GM12878 (cell line): ENCODE results near the gene FYB1. TPM values are rescaled to one million over a fixed set of nuclear protein-coding genes. Genes with fewer than 3 reads are reported as not detected.

Experiments used
- ATAC-seq: fragments of 200-7000 bp; cut with Tn5 transposase; 3 replicates; pipeline ENCODE4 v1.9.1; 2020; ENCODE audit warnings: mild to moderate bottlenecking, moderate library complexity
- BruUV-seq: library from RNA; stranded (reverse); fragments of 400-500 nt; replicated peaks from 2 replicates; lab custom pipeline; 2021; lab: Mats Ljungman, UMichigan
- CTCF ChIA-PET: fragments of 300-600 bp; sonication (Branson Sonifier 250); formaldehyde crosslinking; extraction: SDS; loops from one replicate; lab custom pipeline; 2021; ENCODE audit warnings: inconsistent platforms; lab: Yijun Ruan, JAX
- POLR2A ChIA-PET: fragments of 350-600 bp; formaldehyde crosslinking; extraction: SDS; loops from one replicate; lab custom pipeline; 2021; ENCODE audit warnings: inconsistent platforms; lab: Charles Lee
- RAD21 ChIA-PET: fragments of 300-600 bp; sonication (Branson Sonifier 250); formaldehyde crosslinking; loops from one replicate; lab custom pipeline; 2023; ENCODE audit warnings: antibody characterized with exemption; ENCODE audit not compliant: unreplicated experiment; lab: Charles Lee
- SMC1A ChIA-PET: fragments of 300-600 bp; sonication (Branson Sonifier 250); formaldehyde crosslinking; loops from one replicate; lab custom pipeline; 2023; ENCODE audit not compliant: unreplicated experiment, uncharacterized antibody; lab: Charles Lee
- DNase-seq: peaks from one replicate; pipeline ENCODE4 v3.0.0-alpha.2; 2011; ENCODE audit warnings: low read depth, low spot score
- FAIRE-seq: peaks from 3 replicates; lab custom pipeline; 2011; peaks lifted over from hg19 to GRCh38; lab: Jason Lieb, UNC
- H2AFZ ChIP-seq: 2 replicates; pipeline ENCODE4 v1.6.0; 2011; ENCODE audit warnings: low read depth, low read length, control low read depth; ENCODE audit not compliant: control insufficient read depth
- H3K27ac ChIP-seq: 2 replicates; pipeline ENCODE4 v1.5.1; 2011; ENCODE audit warnings: control low read depth; ENCODE audit not compliant: control insufficient read depth, insufficient read depth
- H3K27me3 ChIP-seq, 2 experiments: replicated peaks in 1 of 2; 2 replicates each; pipeline versions ENCODE4 v1.6.0 to v1.6.1; 2011; ENCODE audit warnings: low read length in 1 of 2; ENCODE audit not compliant: control insufficient read depth in 2 of 2, insufficient read depth in 2 of 2
- H3K36me3 ChIP-seq, 2 experiments: 2 replicates each; pipeline ENCODE4 v1.5.1; 2011; ENCODE audit warnings: low read length in 1 of 2; ENCODE audit not compliant: control insufficient read depth in 2 of 2, insufficient read depth in 2 of 2
- H3K4me1 ChIP-seq: 2 replicates; pipeline ENCODE4 v1.6.1; 2011; ENCODE audit warnings: mild to moderate bottlenecking, low read length, moderate library complexity, mixed read lengths; ENCODE audit not compliant: control insufficient read depth, insufficient read depth
- H3K4me2 ChIP-seq: 2 replicates; pipeline ENCODE4 v1.6.0; 2011; ENCODE audit warnings: control low read depth; ENCODE audit not compliant: control insufficient read depth, insufficient read depth
- H3K4me3 ChIP-seq: fragments of 200-600 bp; sonication (generic); 2 replicates; pipeline ENCODE4 v1.5.1; 2016
- H3K79me2 ChIP-seq: 2 replicates; pipeline ENCODE4 v1.6.0; 2011; ENCODE audit warnings: low read length; ENCODE audit not compliant: control insufficient read depth, insufficient read depth
- H3K9ac ChIP-seq: 2 replicates; pipeline ENCODE4 v1.8.0; 2011; ENCODE audit warnings: low read length, control low read depth, mixed read lengths; ENCODE audit not compliant: control insufficient read depth, insufficient read depth
- H3K9me3 ChIP-seq: replicated peaks from 3 replicates; pipeline ENCODE4 v1.5.1; 2011; ENCODE audit warnings: mild to moderate bottlenecking, low read length; ENCODE audit not compliant: control insufficient read depth, insufficient read depth
- H4K20me1 ChIP-seq: 2 replicates; pipeline ENCODE4 v1.6.0; 2011; ENCODE audit not compliant: control insufficient read depth, insufficient read depth
- FOXK2 ChIP-seq: fragments of 450-650 bp; IDR thresholded peaks from 2 replicates; pipeline ENCODE4 v1.6.1; 2017; ENCODE audit warnings: mild to moderate bottlenecking, moderate library complexity
- HSF1 ChIP-seq: fragments of 150-350 bp; IDR thresholded peaks from 2 replicates; pipeline ENCODE4 v1.6.1; 2014; ENCODE audit warnings: mild to moderate bottlenecking, low read depth, low read length
- MEF2B ChIP-seq: fragments of 450-650 bp; IDR thresholded peaks from 2 replicates; pipeline ENCODE4 v1.6.1; 2018; ENCODE audit warnings: mild to moderate bottlenecking, moderate library complexity; ENCODE audit not compliant: partially characterized antibody, poor library complexity, severe bottlenecking
- MYC ChIP-seq: IDR thresholded peaks from 2 replicates; pipeline ENCODE4 v1.6.1; 2011; ENCODE audit warnings: mild to moderate bottlenecking, low read length, moderate library complexity, inconsistent platforms; ENCODE audit not compliant: insufficient read depth, insufficient replicate concordance, insufficient read length, severe bottlenecking
- NBN ChIP-seq: fragments of 450-650 bp; IDR thresholded peaks from 2 replicates; pipeline ENCODE4 v1.6.1; 2016
- POLR2A ChIP-seq: IDR thresholded peaks from 2 replicates; pipeline ENCODE4 v1.6.1; 2011; ENCODE audit warnings: low read depth, mild to moderate bottlenecking, low read length
- POLR2AphosphoS2 ChIP-seq: IDR thresholded peaks from 2 replicates; pipeline ENCODE4 v1.6.1; 2011; ENCODE audit warnings: low read depth, mild to moderate bottlenecking, low read length, improper control_type of control experiment, moderate library complexity
- RCOR1 ChIP-seq: conservative IDR thresholded peaks from 2 replicates; pipeline ENCODE4 v1.6.1; 2012; ENCODE audit warnings: low read depth, low read length, improper control_type of control experiment
- REST ChIP-seq: IDR thresholded peaks from 2 replicates; pipeline ENCODE4 v1.6.1; 2012; ENCODE audit warnings: mild to moderate bottlenecking, low read depth, low read length
- SREBF1 ChIP-seq: IDR thresholded peaks from 2 replicates; pipeline ENCODE4 v1.6.1; 2012; ENCODE audit warnings: mild to moderate bottlenecking, low read length
- SUPT20H ChIP-seq: IDR thresholded peaks from 2 replicates; pipeline ENCODE4 v1.6.1; 2011; ENCODE audit warnings: low read depth, mild to moderate bottlenecking, low read length, moderate library complexity, borderline replicate concordance; ENCODE audit not compliant: control insufficient read depth
- SUZ12 ChIP-seq: fragments of 200-600 bp; sonication (generic); IDR thresholded peaks from one replicate; pipeline ENCODE4 v1.6.1; 2018; ENCODE audit warnings: antibody characterized with exemption, mild to moderate bottlenecking; ENCODE audit not compliant: unreplicated experiment
- ZNF217 ChIP-seq: fragments of 450-650 bp; IDR thresholded peaks from 2 replicates; pipeline ENCODE4 v1.6.1; 2017; ENCODE audit warnings: antibody characterized with exemption, mild to moderate bottlenecking
- ZNF384 ChIP-seq: IDR thresholded peaks from 2 replicates; pipeline ENCODE4 v1.6.1; 2012; ENCODE audit warnings: low read depth, mild to moderate bottlenecking, low read length, improper control_type of control experiment, borderline replicate concordance
- ZNF622 ChIP-seq: fragments of 450-650 bp; IDR thresholded peaks from 2 replicates; pipeline ENCODE4 v1.6.1; 2017; ENCODE audit warnings: mild to moderate bottlenecking, inconsistent platforms
- WGBS: methylation state at CpG from one replicate; pipeline ENCODE4 v1.1.6; 2016; ENCODE audit warnings: low lambda C conversion rate; ENCODE audit not compliant: insufficient replicate concordance, insufficient coverage; ENCODE audit errors: missing lambda C conversion rate; 5-methylcytosine and 5-hydroxymethylcytosine counted together
- in situ Hi-C: fragments of 300-500 bp; cut with MboI; formaldehyde crosslinking; loops from 9 replicates; pipeline ENCODE4 v1.14.3; 2018; ENCODE audit warnings: mixed read lengths
- intact Hi-C: fragments of 100-400 bp; cut with micrococcal nuclease; formaldehyde crosslinking; loops from one replicate; pipeline ENCODE4 v1.14.2; 2022; ENCODE audit not compliant: unreplicated experiment
- polyA plus RNA-seq, 11 experiments: library from polyadenylated mRNA; depleted of rRNA in 4 of 11; unstranded in 6 of 11; stranded (reverse) in 5 of 11; fragments of >200 nt; fragmentation: Nextera tagmentation in 4 of 11; fragmentation: Illumina TruSeq in 1 of 11; extraction: Ambion mirVana in 4 of 11; extraction: Trizol in 1 of 11; gene quantifications; 1 replicate in 1 of 11; 2 replicates in 10 of 11; pipeline versions ENCODE4 v1.2.1 to v1.2.3, GENCODE V29; 2011 to 2016; ENCODE audit warnings: inconsistent platforms in 2 of 11, missing spikeins in 2 of 11, low read depth in 1 of 11
- total RNA-seq, 4 experiments: library from RNA; depleted of rRNA in 3 of 4; stranded (reverse); fragments of >200 nt in 3 of 4; fragmentation: Illumina TruSeq in 1 of 4; extraction: Trizol in 1 of 4; gene quantifications; 2 replicates each; pipeline versions ENCODE4 v1.2.1 to v1.2.3, GENCODE V29; 2013 to 2021
- TF ChIP-seq, protein P1 (sequence below): IDR thresholded peaks from 2 replicates; pipeline ENCODE4 v1.6.1; 2011; ENCODE audit warnings: low read depth, mild to moderate bottlenecking, low read length, moderate library complexity, borderline replicate concordance; ENCODE audit errors: extremely low read depth

Gene FYB1
- total and polyA plus RNA-seq, 10 of the 15 experiments (the other 5 are each of a cell fraction or from before 2014, with no cell fraction given) = 0.06 to 4.3 (median 0.25) TPM; not detected in 2

DNA sequence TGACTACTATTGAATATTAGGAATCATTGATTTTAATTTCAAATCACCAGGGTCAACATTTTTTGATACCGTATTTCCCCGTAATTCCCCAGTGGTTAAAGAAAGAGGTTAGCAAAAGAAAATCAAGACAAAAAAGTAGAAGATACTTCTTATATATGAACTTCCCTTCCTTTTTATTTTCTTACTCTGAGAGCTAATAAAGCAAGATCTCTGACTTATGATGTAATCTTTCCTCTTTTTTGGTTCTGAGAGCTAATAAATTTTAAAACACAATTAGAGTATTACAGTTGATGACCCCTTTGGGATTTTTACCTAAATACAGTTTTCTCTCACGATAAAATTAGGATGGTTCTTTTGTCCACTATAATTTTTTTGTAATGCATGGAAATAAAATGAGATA, 9.2 kb upstream of the FYB1 start:
- H4K20me1 ChIP-seq = no peaks in the 10 kb centered on the region
- H3K79me2 ChIP-seq = no peaks in the 10 kb centered on the region
- no peak overlapping the region for H3K9ac ChIP-seq
- ChIA-PET RAD21 (interaction anchor here (1.6 kb wide), 1 partner anchor 54 kb away, joined by 3 read pairs; no protein-coding TSS in a partner anchor), CTCF (interaction anchor here (1.0 to 4.5 kb wide), 3 partner anchors 11 to 58 kb away, joined by 3 to 34 read pairs (median 3); partner anchors contain the start of gene FYB1), POLR2A (interaction anchor here (0.9 to 1.4 kb wide), 2 partner anchors 13 to 39 kb away, joined by 3 read pairs; no protein-coding TSS in a partner anchor), SMC1A (interaction anchor here (1.5 to 5.6 kb wide), 4 partner anchors 11 to 54 kb away, joined by 4 to 50 read pairs (median 20); no protein-coding TSS in a partner anchor)
- FAIRE-seq (no peak), DNase-seq (no peak), ATAC-seq (no peak)
- no peak overlapping the region for H3K27ac ChIP-seq
- H3K9me3 ChIP-seq = no peaks in the 10 kb centered on the region
- no TSS peak for BruUV-seq
- no peaks in the 10 kb centered on the region for H3K4me1 ChIP-seq
- H2AFZ ChIP-seq = no peak overlapping the region
- no peaks in the 10 kb centered on the region for H3K27me3 ChIP-seq
- no peaks in the 10 kb centered on the region for H3K36me3 ChIP-seq
- H3K4me2 ChIP-seq = no peak overlapping the region
- no peak for TF ChIP-seq MEF2B
- no peak for TF ChIP-seq SUPT20H
- TF ChIP-seq POLR2A = no peak
- no peak for TF ChIP-seq ZNF217
- TF ChIP-seq FOXK2 = no peak
- no peak for TF ChIP-seq ZNF622
- TF ChIP-seq NBN = no peak
- TF ChIP-seq SREBF1 = no peak
- TF ChIP-seq, protein P1, sequence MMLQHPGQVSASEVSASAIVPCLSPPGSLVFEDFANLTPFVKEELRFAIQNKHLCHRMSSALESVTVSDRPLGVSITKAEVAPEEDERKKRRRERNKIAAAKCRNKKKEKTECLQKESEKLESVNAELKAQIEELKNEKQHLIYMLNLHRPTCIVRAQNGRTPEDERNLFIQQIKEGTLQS = no peak
- TF ChIP-seq RCOR1 = no peak
- TF ChIP-seq MYC = no peak
- no peak for TF ChIP-seq SUZ12
- no peak for TF ChIP-seq REST
- no peak for TF ChIP-seq HSF1
- TF ChIP-seq ZNF384 = no peak
- no peak for TF ChIP-seq POLR2AphosphoS2
- intact Hi-C loops (no loop called here), in situ Hi-C loops (no loop called here)
- H3K4me3 ChIP-seq = no peak overlapping the region
- 74% methylated on average over 3 of the region's 3 CpGs for WGBS
